Embryonic facial prominence (tissue), 1 donor: ENCODE measurements around the gene IRF2BPL.
"Not testable (repeated sequence)": the region's sequence is repeated elsewhere in the genome, so short reads cannot be mapped to it uniquely, and the experiment has no call there.

Source experiments
- DNase-seq: peaks from one replicate; pipeline ENCODE4 v3.0.0-alpha.2; 2016; ENCODE audit errors: extremely low spot score

Gene IRF2BPL

DNA sequence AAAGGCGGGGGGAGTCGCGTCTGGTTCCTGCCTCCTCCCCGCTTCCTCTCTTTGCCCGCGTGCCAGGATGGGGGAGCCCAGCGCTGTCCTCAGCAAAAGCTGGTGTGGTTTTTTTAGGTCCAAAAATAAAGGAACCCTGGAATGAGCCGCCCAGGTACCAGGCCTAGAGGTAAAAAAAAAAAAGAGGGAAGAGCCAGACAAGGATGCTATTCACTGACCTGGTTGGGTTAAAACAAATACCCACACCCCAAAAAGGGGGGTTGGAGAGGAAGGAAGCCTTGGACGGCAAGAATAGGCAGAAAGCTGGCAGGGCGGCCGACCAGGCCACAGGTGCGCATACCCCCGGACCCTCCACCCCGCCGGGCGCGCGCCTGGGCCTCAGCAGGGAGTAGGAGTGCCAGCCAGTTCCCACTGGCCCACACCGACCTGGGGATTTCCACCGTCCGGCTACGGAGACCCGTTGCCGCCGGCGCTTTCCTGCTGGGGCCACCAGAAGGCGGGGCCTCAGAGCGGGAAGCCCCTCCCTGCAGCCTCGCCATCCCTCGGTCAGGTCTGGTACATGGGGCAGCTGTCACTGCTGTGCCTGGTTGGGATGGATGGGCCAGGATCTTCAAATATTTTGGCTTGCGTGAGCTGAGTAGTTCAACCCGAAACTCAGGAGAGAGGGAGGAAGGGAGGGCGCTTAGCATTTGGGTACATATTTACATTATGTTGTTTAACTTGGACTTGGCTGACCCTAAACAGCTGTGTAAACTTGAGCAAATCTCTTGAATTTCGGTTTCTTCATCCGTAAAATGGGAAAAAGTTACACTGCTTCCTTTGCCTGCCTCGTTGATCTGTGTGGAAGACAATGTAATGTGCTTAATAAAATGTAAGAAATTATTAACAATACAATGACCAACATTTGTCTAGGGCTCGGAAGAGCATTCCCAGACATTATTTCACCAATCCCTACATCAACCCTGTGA lies 5.4 kb upstream of the IRF2BPL start:
- DNase-seq, result peak; percentile 61

DNA sequence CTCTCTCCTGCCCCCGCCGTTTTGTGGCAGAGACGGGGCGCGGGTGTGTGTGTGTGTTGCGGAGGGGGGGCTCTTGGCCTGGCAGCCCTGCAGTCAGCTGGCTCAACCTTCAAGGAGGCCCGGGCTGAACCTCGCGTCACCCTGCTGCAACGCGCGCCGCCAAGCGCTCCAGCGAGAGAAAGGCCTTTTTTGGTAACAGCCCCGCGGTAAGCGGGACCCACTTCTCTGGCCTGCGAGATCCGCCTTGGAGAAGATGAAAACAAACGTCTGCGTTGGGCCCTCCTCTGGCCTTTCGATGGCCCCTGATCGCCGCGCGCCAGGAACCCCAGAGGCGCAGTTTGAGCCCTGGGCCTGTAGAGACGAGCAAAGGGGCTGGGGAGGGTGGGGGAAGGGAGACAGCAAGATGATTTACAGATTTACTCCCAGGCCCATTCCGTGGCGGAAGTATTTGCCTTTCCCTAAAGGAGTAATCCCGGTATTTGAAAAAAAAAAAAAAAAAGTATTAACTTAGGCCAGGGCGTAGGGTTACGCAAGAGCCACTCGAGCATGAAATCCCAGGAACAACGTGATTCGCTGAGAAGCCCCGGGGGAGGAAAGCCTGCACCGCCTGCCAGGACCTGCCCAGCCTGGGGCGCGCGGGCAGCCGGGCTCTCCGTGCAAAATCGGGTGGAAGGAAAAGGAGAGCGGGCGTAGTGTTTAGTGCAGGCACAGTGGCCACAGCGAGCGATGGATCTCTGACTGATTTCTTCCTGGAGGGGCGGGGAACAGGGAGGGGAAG lies 4.5 kb upstream of the IRF2BPL start:
- peak; percentile 78 for DNase-seq

DNA sequence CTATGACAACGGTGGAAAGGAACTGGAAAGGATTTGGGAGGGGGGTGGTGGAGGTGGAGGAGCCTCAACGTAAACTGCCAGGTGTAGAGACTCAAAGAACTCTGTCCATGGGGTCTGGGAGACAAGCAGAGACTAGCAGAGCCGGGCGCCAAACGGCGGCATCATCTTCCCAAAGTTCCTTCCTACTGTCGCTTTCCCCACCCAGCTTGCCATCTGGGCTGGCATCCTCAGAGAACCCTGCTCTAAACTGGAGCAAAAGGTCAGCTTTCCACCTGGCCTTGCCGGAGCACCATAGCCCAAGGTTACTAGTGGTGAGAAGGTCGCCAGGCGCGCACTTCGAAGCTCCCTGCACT lies 4.0 kb upstream of the IRF2BPL start:
- no peak for DNase-seq

DNA sequence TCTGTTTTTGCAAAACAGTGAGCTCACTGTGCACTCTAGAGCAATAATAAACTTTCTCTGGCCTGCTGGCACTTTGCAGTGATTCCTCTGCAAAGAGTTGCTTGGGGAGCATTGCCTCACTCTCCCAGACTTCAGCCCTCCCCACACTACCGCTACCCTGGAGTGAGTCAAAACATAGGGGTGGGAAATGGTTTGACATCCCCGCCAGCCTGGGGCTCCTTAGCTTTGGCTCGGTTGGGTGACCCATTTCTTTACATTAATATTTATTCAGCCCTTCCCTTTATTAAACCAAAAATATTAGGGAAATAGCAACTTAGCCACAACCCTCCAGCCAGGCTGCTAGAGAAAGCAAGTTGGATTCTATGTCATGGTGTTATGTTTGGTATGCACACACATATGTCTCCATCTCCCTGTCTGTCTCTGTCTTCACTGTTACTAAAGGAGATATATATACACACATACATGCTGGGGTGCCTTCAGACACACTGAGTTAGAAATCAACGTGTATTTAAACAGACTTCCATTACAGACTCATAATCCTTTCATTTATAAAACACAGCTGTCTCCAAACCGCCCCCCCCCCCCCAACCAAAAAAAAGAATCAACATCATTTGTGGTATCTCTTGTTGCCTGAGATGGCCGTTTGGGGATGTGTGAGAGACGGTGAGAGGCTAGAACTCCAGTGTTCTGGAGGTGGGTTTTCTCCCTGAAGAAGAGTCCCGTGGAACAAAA lies 3.4 kb upstream of the IRF2BPL start:
- DNase-seq, result no peak

DNA sequence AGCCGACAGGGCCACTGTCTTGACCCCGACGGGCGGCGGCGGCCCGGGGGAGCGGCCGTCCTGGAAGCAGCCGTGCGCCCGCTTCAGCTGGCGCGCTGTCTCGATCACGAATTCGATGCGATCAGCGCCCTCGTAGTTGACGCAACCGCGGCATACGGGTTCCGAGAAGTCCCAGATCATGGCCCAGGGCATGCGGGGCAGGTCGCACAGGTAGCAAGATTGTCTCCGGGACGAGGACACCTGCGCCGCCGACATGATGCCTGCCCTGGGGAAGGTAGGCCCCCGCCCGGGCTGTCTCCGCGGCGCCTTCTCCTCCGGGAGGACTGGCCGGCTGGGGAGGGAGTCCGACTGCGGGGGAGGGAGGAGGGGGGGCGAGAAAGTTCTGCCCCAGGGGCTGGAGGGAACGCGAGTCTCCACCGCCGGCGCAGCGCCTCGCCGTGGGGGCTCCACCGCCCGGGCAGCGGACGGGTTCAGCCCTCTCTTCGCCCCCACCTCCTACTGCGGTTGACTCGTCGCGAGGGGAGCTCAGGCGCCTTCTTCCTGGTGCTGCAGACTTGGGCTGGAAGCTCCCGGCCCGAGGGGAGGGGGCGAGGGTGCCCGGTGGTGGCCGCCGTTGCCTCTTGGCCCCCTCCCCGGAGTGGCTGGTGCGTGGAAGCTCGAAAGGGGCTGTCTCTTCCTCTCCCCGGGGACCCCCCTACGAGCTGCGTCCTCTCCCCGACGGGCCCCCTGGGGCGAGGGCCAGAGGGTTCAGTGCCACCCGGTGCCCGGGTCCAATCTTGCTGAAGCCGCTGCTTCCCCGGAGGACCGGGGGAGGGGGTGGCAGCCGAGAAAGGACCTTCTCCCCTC lies 747 bp downstream of the IRF2BPL start:
- DNase-seq, result no peak

DNA sequence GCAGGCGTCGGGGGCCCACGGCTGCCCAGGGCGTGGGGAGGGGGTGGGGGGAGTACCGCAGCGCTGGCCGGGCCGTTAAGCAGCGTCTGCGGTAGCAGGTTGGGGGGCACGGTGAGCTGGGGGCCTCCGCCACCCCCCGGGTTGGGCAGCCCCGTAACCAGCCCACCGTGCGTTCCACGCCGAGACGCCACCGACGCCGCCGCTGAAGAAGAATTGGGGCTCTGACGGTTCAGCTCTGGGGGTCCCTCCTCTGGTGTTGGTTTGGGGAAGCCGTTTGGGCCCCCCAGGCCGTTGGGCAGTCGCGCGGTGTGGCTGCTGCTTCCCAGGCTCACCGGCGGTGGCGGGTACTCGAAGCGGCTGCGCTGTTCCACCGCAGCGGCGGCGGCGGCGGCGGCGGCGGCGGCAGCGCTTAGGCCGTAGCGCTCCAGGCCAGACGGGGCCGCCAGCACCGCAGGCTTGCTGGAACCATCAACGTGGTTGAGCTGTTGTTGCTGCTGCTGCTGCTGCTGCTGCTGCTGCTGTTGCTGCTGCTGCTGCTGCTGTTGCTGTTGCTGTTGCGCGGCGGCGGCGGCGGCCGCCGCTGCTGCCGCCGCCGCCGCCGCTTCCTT lies 1.5 kb downstream of the IRF2BPL start:
- no peak for DNase-seq

DNA sequence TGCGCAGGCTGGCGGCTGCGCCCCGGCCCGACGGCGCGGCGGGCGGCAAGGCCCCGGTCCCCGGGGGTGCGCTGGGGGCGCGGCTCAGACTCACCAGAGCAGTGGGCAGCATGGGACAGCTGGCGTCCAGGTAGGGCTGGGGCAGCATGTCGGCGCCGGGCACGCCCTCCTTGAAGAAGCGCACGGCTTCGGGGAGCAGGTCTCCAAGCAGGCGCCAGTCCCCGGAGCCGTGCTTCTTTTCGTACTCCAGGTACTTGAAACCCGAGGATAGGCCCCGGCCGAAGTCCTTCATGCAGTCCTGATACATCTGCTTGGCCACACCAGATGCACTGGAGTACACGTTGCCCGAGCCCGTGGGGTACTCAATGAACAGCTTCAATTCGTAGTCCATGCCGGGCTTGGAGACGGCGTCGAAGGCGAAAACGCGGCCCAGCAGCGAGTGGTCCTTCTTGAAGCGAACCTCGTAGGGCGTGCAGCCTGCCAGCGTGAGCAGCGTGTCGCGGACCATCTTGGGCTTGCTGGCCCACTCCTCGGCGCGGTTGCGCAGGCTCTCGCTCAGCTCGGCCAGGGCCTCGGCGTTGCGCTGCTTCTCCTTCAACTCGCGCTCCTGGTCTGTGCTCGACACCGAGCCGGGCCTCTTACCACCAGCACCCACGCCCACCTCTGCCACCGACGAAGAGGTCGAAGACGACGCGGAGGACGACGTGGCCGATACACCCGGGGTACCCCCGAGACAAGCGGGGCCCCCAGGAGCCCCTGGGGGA lies 2.2 kb downstream of the IRF2BPL start:
- DNase-seq, result no peak

DNA sequence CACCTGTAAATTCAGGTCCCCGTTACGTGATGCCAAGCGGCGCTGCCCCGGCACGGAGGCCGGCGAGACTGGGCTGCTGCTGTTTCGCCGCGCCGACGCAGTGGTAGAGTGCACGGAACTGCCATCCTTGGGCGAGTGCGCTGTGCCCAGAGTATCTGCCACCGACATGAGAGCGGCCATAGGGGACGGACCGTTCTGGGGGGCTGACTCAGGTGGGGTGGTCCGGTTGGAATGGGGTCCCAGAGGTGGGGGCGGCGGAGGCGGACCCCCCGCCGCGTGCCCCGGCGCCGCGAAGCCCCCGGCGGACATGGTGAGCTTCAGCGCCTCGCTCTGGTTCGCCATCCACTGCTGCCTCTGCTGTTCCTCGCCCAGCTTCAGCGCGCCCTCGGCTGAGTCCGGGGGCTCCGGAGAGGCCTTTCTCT lies 2.8 kb downstream of the IRF2BPL start:
- no peak for DNase-seq

DNA sequence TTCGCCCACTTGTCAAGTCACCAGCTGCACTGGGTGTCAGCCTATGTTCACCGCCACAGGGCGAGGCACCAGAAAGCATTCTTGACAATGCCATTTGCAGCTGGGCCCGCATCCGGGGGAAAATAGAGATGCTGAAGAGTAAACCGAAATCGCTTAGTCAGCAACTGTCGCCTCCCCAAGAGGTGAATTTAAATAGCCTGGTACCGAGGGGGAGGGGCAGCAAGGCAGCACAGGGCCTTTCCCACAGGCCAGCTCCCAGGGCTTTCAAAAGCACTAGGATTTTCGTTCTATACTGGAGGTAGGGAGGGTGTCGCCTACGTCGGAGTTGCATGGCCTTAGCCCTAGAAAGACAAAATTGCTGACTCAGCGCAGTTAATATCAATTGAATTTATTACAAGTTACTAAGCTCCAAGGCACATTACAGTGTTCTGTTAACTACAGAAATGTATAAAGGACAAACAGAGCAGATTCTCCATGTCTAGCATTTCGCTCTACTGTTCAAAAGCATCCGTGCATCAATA lies 4.3 kb downstream of the IRF2BPL start:
- DNase-seq, result no peak

DNA sequence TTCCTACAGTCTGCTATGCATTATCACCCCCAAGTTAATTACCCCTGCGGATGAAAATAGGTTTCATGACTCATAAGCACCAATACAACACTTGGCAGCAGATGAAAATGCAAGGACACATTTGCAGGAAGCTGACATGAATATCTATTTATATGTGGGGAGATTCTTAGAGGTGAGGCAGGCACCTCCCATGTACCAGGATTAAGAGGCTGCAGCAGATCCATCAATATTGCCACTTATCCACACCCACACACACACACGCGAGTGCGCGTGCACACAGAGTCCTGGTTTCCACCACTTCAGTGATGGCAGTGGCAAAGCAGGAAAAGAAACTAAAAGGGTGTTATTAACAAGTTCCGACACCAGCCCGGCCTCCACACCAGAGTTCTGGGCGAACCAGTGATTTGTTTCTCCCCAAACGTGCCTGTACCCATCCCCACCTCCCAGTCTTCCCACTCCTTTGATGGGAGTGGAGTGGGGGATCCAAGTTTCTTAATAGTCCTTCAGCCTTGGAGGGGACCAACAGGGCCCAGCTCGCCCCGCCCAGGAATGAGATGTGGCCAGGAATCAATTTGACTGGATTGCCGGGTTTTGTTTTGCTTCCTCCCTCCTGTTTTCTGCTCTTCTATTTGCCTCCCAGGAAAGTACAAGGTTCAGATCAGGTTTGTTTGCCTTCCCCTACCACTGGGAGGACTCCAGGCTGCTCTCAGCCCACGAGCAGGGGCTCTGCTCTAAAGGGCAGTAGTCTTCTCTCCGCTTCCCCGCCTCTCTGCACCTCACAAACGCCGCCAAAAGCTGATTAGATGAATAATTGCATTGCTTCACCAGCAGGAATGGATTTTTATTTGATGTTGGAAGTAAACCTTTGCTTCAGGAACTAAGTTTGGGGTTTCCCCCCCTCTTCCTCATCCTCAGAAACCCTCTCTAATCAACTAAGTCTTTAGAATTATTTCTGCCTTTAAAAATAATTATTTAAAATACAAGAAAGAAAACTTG lies 5.2 kb downstream of the IRF2BPL start:
- DNase-seq, result no peak

DNA sequence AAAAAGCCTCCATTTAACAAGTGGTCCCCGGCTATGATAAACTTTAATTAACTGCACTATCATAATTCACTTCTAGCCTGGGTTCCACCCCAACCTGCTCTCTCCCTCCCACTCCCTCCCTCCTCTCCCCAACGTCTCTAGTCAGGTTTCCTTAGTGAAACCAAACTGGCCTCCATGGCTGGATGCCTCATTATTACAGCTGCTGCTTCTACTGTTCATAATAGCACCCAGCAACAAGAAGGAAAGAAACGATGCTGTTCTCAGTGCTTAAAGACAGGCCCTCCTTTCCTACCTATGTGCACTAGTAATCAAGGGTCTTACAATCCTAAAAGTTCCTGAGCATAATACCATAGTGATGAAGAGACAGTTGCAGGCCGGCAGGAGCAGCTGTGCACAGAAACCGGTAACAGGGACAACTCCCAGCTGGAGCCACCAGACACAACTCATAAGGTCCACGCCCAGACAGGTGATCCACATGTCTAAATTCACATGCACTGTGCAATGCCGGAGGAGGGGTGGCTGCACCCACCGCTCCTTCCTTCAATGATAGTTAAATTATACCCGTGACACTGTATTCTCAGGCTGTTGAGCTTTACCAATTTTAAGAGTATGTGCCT lies 6.2 kb downstream of the IRF2BPL start:
- no peak for DNase-seq

DNA sequence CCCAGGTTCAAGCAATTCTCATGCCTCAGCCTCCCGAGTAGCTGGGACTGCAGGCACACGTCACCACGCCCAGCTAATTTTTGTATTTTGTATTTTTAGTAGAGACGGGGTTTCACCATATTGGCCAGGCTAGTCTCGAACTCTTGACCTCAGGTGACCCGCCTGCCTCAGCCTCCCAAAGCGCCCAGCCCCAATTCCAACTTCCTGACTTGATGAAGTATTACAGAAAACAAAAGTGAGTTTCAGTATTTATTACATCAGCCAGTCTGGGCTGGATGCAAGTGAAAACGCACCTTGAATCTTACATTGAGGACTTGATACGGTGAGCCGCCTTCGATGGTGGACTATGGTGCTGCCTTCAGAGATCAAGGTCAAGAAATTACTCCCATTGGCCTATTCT lies 7.1 kb downstream of the IRF2BPL start:
- not testable (repeated sequence) for DNase-seq

DNA sequence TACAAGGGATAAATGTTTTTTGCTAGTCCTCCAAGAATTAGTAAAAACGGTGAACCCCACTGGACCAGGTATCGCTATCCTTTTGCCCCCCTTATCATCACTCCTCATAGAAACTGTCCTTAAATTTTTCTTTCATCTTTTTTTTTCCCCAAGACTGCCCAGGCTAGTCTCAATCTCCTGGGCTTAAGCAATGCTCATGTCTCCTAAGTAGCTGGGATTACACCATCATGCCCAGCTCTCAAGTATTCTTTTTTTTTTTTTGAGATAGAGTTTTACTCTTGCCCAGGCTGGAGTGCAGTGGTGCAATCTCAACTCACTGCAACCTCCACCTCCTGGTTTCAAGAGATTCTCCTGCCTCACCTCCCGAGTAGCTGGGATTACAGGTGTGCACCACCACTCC lies 9.7 kb downstream of the IRF2BPL start:
- no peak for DNase-seq

DNA sequence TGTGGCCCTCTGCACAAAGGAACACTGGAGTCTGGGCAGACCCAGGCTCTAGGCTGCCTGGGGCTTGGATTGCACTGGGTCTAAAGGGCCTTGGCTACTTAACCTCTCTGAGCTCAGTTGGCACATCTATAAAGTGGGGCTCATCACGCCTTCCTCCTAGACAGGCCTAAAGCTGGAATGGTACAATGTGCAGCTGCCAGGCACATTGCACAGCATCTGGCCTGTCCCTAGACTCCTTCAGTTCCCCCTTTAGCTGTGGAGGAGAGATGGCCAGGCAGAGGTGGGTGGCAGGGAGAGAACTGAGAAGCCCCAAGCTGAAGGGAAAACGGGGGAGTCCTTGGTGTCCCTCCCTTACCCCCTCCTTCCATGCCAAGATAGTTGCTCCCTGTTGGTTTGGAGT lies 10.8 kb downstream of the IRF2BPL start:
- DNase-seq, result no peak

DNA sequence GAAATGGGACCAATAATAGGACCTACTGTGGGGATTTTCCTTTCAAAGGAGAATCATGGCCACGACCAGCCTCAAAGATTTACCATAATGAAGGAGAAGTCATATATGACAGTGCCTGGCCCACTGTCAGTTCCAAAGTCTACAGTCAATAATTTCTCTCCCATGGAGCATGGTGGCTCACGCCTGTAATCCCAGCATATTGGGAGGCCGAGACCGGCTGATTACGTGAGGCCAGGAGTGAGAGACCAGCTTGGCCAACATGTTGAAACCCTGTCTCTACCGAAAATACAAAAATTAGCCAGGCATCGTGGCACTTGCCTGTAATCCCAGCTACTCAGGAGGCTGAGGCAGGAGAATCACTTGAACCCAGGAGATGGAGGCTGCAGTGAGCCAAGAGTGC lies 13.8 kb downstream of the IRF2BPL start:
- DNase-seq, result no peak

DNA sequence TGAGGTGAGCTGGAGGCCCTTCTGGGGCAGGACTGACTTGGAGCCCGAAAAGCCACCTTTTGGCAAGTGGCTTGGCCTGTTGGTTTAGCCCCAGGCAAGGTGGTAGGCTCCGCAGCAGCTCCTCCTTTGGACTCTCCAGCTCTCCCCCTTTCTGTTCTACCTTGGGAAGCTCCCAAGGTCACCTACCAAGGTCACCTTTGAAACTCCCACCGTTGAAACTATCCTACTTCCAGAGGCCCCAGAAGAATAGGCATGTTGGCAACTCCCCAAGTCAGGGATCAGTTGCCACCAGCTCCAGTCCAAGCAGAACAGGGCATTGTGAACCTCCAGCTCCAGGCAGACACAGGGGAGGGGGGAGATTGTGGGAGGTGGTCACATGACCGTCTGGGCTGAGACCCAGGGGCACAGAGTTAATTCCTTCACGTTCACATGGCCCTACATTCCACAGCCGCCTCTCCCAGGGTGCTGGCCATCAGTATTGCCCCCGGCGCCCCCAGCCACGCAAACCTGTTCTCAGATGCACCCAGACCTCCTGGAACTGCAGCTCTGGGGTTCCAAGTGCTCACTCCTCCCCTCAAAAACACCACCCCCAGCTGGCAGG lies 14.4 kb downstream of the IRF2BPL start:
- DNase-seq, result no peak

DNA sequence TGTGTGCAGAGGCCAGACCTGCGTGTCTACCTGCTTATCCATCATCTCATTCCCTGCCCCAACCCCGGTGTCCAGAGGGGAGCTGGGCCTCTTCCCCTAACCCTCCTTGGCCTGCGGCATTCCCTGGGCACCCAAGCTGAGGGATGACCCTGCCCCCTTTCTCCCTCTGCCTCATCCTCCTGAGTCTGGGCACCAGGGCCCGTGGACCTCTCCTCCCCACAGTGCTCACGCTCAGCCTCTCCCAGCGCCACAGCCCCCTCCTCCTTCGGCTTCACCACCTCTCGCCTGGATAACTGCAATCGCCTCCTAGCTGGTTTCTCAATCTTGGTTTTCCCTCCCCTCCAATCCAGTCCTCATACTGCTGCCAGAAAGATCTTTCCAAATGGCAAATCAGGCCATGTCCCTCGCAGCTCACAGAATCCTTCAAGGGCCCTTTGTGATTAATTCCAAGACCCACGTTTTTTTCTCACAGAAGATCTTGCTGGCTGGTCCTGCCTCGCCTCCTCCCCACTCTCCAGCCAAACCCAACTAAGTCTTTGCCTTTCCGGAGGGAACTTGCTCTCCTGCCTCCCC lies 16.2 kb downstream of the IRF2BPL start:
- DNase-seq, result no peak
